ENCODE results near the gene TRPM2. TPM values are rescaled to one million over a fixed set of nuclear protein-coding genes. Genes with fewer than 3 reads are reported as not detected.

The TRPM2 gene
- total and polyA plus RNA-seq, 2 donors (not counting 3 experiments of a cell fraction or from before 2014, with no cell fraction given), result not detected

DNA sequence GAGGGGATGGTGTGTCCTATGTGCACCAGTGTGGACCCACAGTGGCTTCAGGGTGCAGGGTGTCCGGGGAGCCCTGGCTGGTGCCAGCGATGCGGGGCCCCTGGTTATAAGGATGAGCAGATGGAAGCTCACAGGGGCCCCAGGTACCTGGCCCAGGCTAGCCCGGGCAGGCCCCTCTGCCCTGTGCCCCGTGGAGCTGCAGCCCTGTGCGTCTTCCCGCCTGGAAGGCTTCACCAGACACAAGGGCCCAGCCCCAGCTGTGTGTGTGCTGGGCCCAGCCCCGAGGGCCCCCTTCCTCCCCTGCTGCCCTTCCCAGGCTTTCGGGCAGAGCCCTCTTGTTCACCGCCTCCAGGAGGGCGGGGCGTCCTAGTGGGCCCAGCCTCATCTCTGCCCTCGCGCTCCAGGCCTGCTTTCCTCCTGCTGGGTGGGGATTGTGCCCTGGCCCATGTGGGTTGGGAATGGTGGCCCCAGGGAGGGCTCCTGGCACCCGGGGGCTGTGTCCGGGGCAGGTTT is 37.7 kb upstream of the TRPM2 start:
- BruUV-seq (replicated peaks), result no TSS peak
- CTCF ChIA-PET, result no interaction called here
- peaks cover 8 to 64% of the 10 kb centered on the region in 2 experiments for H3K36me3 ChIP-seq (ENCODE audit: control insufficient read depth in 2 of 2, extremely low read depth in 1 of 2, insufficient read depth in 2 of 2, low read length in 2 of 2)
- intact Hi-C loops (cut with micrococcal nuclease), result no loop called here
- H3K27me3 ChIP-seq (ENCODE audit: control insufficient read depth in 2 of 2, insufficient read depth in 2 of 2, low read length in 2 of 2), result no peaks in the 10 kb centered on the region
- H3K9me3 ChIP-seq (replicated peaks; ENCODE audit: control insufficient read depth, insufficient read depth, low read length), result no peaks in the 10 kb centered on the region
- H3K79me2 ChIP-seq (ENCODE audit: control insufficient read depth, insufficient read depth, low read length), result no peaks in the 10 kb centered on the region
- TF ChIP-seq POLR2AphosphoS5 (IDR thresholded peaks at IDR 0.05; ENCODE audit: insufficient read depth, low read depth, low read length), result no peak
- no peak for TF ChIP-seq JUN (IDR thresholded peaks at IDR 0.05; ENCODE audit: borderline replicate concordance, insufficient read depth, insufficient read length, low read depth)
- TF ChIP-seq FOS (IDR thresholded peaks at IDR 0.05; ENCODE audit: borderline replicate concordance, insufficient read depth, low read length), result no peak
- TF ChIP-seq POLR2A (IDR thresholded peaks at IDR 0.05; ENCODE audit: low read depth, low read length), result no peak
- no peak for TF ChIP-seq EZH2 (IDR thresholded peaks at IDR 0.05; ENCODE audit: borderline replicate concordance, low read depth, low read length, severe bottlenecking)
- no peak for TF ChIP-seq MYC (IDR thresholded peaks at IDR 0.05; ENCODE audit: low read depth, low read length)
- TF ChIP-seq, protein P1, sequence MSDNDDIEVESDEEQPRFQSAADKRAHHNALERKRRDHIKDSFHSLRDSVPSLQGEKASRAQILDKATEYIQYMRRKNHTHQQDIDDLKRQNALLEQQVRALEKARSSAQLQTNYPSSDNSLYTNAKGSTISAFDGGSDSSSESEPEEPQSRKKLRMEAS (IDR thresholded peaks at IDR 0.05; ENCODE audit: insufficient read depth, insufficient read length), result no peak
- no peak for TF ChIP-seq GATA2 (IDR thresholded peaks at IDR 0.05; ENCODE audit: insufficient read depth, insufficient read length, low read depth, low read length)
- TF ChIP-seq, protein P2, sequence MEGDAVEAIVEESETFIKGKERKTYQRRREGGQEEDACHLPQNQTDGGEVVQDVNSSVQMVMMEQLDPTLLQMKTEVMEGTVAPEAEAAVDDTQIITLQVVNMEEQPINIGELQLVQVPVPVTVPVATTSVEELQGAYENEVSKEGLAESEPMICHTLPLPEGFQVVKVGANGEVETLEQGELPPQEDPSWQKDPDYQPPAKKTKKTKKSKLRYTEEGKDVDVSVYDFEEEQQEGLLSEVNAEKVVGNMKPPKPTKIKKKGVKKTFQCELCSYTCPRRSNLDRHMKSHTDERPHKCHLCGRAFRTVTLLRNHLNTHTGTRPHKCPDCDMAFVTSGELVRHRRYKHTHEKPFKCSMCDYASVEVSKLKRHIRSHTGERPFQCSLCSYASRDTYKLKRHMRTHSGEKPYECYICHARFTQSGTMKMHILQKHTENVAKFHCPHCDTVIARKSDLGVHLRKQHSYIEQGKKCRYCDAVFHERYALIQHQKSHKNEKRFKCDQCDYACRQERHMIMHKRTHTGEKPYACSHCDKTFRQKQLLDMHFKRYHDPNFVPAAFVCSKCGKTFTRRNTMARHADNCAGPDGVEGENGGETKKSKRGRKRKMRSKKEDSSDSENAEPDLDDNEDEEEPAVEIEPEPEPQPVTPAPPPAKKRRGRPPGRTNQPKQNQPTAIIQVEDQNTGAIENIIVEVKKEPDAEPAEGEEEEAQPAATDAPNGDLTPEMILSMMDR (IDR thresholded peaks at IDR 0.05; ENCODE audit: extremely low read depth in 1 of 2, insufficient read depth in 1 of 2, low read depth in 1 of 2, low read length in 2 of 2), result no peak
- no peak overlapping the region for H3K9ac ChIP-seq (replicated peaks; ENCODE audit: extremely low read depth, insufficient read depth, low read length)
- H3K4me3 ChIP-seq (replicated peaks in 1 of 3; ENCODE audit: insufficient read depth in 1 of 3, low read depth in 1 of 3, low read length in 3 of 3), result no peak overlapping the region
- H3K9me1 ChIP-seq (replicated peaks; ENCODE audit: control insufficient read depth, extremely low read depth, insufficient read depth, low read length), result no peaks in the 10 kb centered on the region
- POLR2A ChIA-PET, result no interaction called here
- no peak for FAIRE-seq
- no peaks in the 10 kb centered on the region for H4K20me1 ChIP-seq (replicated peaks; ENCODE audit: control insufficient read depth, extremely low read depth, insufficient read depth, low read length)
- no peaks in the 10 kb centered on the region for H3K4me1 ChIP-seq (ENCODE audit: control insufficient read depth, extremely low read depth, insufficient read depth, low read length)
- dilution Hi-C loops (cut with MboI; ENCODE audit: extremely low pct_ligation_motif_present, low sequenced_read_pairs), result no loop called here
- no peak overlapping the region for H2AFZ ChIP-seq (ENCODE audit: low read depth, low read length)
- no peak overlapping the region for H3K4me2 ChIP-seq (ENCODE audit: insufficient read depth, low read length)
- H3K27ac ChIP-seq (ENCODE audit: insufficient read depth, low read depth, low read length), result no peak overlapping the region
- no peak for DNase-seq (ENCODE audit: low read depth, low spot score)

Measured in endothelial cell of umbilical vein (primary cell).